Prostate gland (tissue), 2 donors: Measurements from ENCODE around the gene PLCB1.

Source experiments
- CTCF ChIP-seq, 4 experiments: fragments of 200-600 bp in 2 of 4; fragments of 450-650 bp in 2 of 4; sonication (generic) in 2 of 4; IDR thresholded peaks; 1 replicate in 3 of 4; 2 replicates in 1 of 4; pipeline ENCODE4 v1.5.1; 2016 to 2019; ENCODE audit warnings: antibody characterized with exemption in 4 of 4, mild to moderate bottlenecking in 2 of 4, moderate library complexity in 2 of 4
- POLR2A ChIP-seq: fragments of 450-650 bp; IDR thresholded peaks from one replicate; pipeline ENCODE4 v1.6.1; 2016; ENCODE audit warnings: antibody characterized with exemption, mild to moderate bottlenecking
- POLR2AphosphoS5 ChIP-seq: sonication (generic); formaldehyde crosslinking; IDR thresholded peaks from one replicate; pipeline ENCODE4 v1.6.1; 2017; ENCODE audit warnings: antibody characterized with exemption

- peak in 1 of 4 experiments; percentile 6 for TF ChIP-seq CTCF (IDR thresholded peaks at IDR 0.05)
- no peak for TF ChIP-seq POLR2A
- no peak for TF ChIP-seq POLR2AphosphoS5
These were observed 322.2 kb downstream of the PLCB1 start for GRCh38 chr20:8454137-8454712.
